ENCODE data around the gene SETBP1. TPM values are rescaled to one million over a fixed set of nuclear protein-coding genes. Genes with fewer than 3 reads are reported as not detected.

SETBP1 gene
- total RNA-seq, 1 experiment from 2014 or later, result 14.0 TPM

- POLR2A ChIA-PET (ENCODE audit: low non-redundant PET), result no interaction called here
Measured at GRCh38 chr18:44742718-44743311, 62.1 kb downstream of the SETBP1 start.

GRCh38 chr18:44743631-44744030 lies 62.9 kb downstream of the SETBP1 start:
- DNase-seq (ENCODE audit: low spot score), result no peak
- ChIA-PET POLR2A (ENCODE audit: low non-redundant PET) (no interaction called here), CTCF (no interaction called here)
- no peak overlapping the region for H3K4me3 ChIP-seq (ENCODE audit: low read depth, low read length, poor library complexity, severe bottlenecking)
- H3K27ac ChIP-seq (ENCODE audit: low read depth, low read length, poor library complexity, severe bottlenecking), result no peak overlapping the region
- TF ChIP-seq EZH2 (IDR thresholded peaks at IDR 0.05; ENCODE audit: borderline replicate concordance, low read depth, low read length, poor library complexity, severe bottlenecking), result no peak
- no peak for TF ChIP-seq CTCF (conservative IDR thresholded peaks at IDR 0.05; ENCODE audit: low read depth, low read length)
- no peaks in the 10 kb centered on the region for H3K36me3 ChIP-seq (ENCODE audit: insufficient read depth, low read length, poor library complexity, severe bottlenecking)
- H3K4me1 ChIP-seq (ENCODE audit: insufficient read depth, low read length, poor library complexity, severe bottlenecking), result no peaks in the 10 kb centered on the region
- intact Hi-C loops (cut with micrococcal nuclease; ENCODE audit: unreplicated experiment), result no loop called here
- BruUV-seq (replicated peaks), result no TSS peak
- H3K27me3 ChIP-seq (replicated peaks; ENCODE audit: insufficient read depth, low read depth, low read length, poor library complexity), result no peaks in the 10 kb centered on the region
- no peaks in the 10 kb centered on the region for H3K9me3 ChIP-seq (ENCODE audit: low read depth, low read length, poor library complexity, severe bottlenecking)

More at GRCh38 chr18:44742718-44743311, 62.1 kb downstream of the SETBP1 start:
- H3K4me1 ChIP-seq (ENCODE audit: insufficient read depth, low read length, poor library complexity, severe bottlenecking), result no peaks in the 10 kb centered on the region
- no peaks in the 10 kb centered on the region for H3K9me3 ChIP-seq (ENCODE audit: low read depth, low read length, poor library complexity, severe bottlenecking)
- no peak for TF ChIP-seq EZH2 (IDR thresholded peaks at IDR 0.05; ENCODE audit: borderline replicate concordance, low read depth, low read length, poor library complexity, severe bottlenecking)
- TF ChIP-seq CTCF (conservative IDR thresholded peaks at IDR 0.05; ENCODE audit: low read depth, low read length), result no peak
- DNase-seq (ENCODE audit: low spot score), result no peak
- CTCF ChIA-PET, result no interaction called here
- H3K36me3 ChIP-seq (ENCODE audit: insufficient read depth, low read length, poor library complexity, severe bottlenecking), result no peaks in the 10 kb centered on the region
- no peak overlapping the region for H3K27ac ChIP-seq (ENCODE audit: low read depth, low read length, poor library complexity, severe bottlenecking)
- no TSS peak for BruUV-seq (replicated peaks)
- H3K27me3 ChIP-seq (replicated peaks; ENCODE audit: insufficient read depth, low read depth, low read length, poor library complexity), result no peaks in the 10 kb centered on the region
- H3K4me3 ChIP-seq (ENCODE audit: low read depth, low read length, poor library complexity, severe bottlenecking), result no peak overlapping the region
- intact Hi-C loops (cut with micrococcal nuclease; ENCODE audit: unreplicated experiment), result no loop called here

GRCh38 chr18:44744161-44745121 lies 63.8 kb downstream of the SETBP1 start:
- H3K9me3 ChIP-seq (ENCODE audit: low read depth, low read length, poor library complexity, severe bottlenecking), result no peaks in the 10 kb centered on the region
- intact Hi-C loops (cut with micrococcal nuclease; ENCODE audit: unreplicated experiment), result no loop called here
- no peaks in the 10 kb centered on the region for H3K27me3 ChIP-seq (replicated peaks; ENCODE audit: insufficient read depth, low read depth, low read length, poor library complexity)
- POLR2A ChIA-PET (ENCODE audit: low non-redundant PET), result no interaction called here
- H3K27ac ChIP-seq (ENCODE audit: low read depth, low read length, poor library complexity, severe bottlenecking), result no peak overlapping the region
- no peak for DNase-seq (ENCODE audit: low spot score)
- BruUV-seq (replicated peaks), result no TSS peak
- TF ChIP-seq EZH2 (IDR thresholded peaks at IDR 0.05; ENCODE audit: borderline replicate concordance, low read depth, low read length, poor library complexity, severe bottlenecking) (no peak), CTCF (conservative IDR thresholded peaks at IDR 0.05; ENCODE audit: low read depth, low read length) (no peak)
- CTCF ChIA-PET, result no interaction called here
- H3K4me3 ChIP-seq (ENCODE audit: low read depth, low read length, poor library complexity, severe bottlenecking), result no peak overlapping the region
- H3K36me3 ChIP-seq (ENCODE audit: insufficient read depth, low read length, poor library complexity, severe bottlenecking), result no peaks in the 10 kb centered on the region
- H3K4me1 ChIP-seq (ENCODE audit: insufficient read depth, low read length, poor library complexity, severe bottlenecking), result no peaks in the 10 kb centered on the region
